Measurements from ENCODE around the gene SOX6.

The SOX6 gene

DNA sequence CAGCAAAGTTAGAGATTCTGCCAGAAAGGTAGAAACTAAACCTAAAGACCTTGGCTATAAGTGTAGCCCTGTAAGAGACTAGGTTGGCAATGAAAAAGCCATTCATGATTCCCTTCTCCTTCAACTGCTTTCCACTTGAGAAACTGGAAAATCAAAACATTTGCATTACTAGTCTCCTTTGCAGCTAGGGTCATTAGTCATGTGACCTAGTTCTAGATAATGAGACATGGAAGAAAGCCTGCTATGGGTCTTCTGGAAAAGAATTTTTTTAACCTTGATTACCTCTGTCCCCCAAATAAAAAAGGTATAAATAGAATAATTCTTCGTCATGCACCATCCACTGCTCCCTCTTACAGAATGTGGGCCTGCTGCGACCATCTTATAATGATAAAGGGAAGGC is 80.1 kb downstream of the SOX6 start:
- no peak for DNase-seq (ENCODE audit: low read depth)

DNA sequence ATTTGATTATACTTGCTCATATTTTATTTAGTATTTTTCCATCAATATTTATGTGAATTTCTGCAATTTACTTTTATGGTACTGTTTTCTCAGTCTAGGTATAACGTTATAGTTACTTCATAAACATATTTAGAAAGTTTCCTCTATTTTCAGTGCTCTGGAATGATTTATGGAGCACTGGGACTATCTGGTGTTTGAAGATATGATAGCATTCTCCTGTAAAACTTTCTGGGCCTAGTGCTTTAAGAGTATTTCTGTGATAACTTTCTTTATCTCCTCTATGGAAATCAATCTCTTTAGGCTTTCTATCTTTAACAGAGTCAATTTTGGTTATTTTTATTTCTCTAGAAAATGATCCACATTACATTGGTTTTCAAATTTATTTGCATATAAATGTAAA is 85.1 kb downstream of the SOX6 start:
- no peak for DNase-seq (ENCODE audit: low read depth)

GRCh38 chr11:16266021-16266420 is 90.3 kb downstream of the SOX6 start:
- DNase-seq (ENCODE audit: low read depth) = no peak

- no peak for DNase-seq (ENCODE audit: low read depth)
Measured at GRCh38 chr11:16265022-16265421, 91.3 kb downstream of the SOX6 start.

GRCh38 chr11:16262645-16262955 is 93.7 kb downstream of the SOX6 start:
- DNase-seq (ENCODE audit: low read depth) = no peak

GRCh38 chr11:16261836-16262644 is 94.3 kb downstream of the SOX6 start:
- DNase-seq (ENCODE audit: low read depth) = no peak

DNA sequence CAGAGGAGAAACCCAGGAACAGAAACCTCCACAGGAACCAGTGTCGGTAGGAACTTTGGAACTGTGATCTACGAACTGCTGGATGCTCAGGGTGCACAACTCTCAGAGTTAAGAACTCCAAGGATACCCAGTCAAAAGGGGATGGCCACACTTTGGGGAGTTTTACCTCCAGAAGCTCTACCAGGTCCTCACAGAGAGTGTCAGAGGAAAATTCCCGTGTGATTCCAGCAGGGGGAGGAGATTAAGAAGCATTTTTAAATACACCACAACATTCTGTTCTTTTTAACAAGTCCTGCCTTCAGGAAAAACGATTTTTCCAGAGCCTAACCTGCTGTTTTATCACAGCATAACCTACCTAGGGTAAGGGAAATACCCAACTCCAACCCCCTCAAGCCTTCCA is 104.0 kb downstream of the SOX6 start:
- DNase-seq (ENCODE audit: low read depth) = no peak

DNA sequence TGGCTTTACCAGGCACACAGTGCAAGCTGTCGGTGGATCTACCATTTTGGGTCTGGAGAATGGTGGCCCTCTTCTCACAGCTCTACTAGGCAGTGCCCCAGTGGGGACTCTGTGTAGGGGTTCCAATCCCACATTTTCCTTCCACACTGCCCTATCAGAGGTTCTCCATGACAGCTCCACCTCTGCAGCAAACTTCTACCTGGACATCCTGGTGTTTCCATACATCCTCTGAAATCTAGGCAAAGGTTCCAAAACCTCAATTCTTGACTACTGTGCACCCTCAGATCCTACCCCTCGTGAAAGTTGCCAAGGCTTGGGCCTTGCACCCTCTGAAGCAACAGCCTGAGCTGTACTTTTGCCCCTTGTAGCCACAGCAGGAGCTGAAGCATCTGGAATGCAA is 108.1 kb downstream of the SOX6 start:
- no peak for DNase-seq (ENCODE audit: low read depth)

GRCh38 chr11:16242806-16243205 is 113.5 kb downstream of the SOX6 start:
- no peak for DNase-seq (ENCODE audit: low read depth)

GRCh38 chr11:16240687-16241086 is 115.7 kb downstream of the SOX6 start:
- no peak for DNase-seq (ENCODE audit: low read depth)

- DNase-seq (ENCODE audit: low read depth) = no peak
Measured at GRCh38 chr11:16239141-16240105, 116.9 kb downstream of the SOX6 start.

DNA sequence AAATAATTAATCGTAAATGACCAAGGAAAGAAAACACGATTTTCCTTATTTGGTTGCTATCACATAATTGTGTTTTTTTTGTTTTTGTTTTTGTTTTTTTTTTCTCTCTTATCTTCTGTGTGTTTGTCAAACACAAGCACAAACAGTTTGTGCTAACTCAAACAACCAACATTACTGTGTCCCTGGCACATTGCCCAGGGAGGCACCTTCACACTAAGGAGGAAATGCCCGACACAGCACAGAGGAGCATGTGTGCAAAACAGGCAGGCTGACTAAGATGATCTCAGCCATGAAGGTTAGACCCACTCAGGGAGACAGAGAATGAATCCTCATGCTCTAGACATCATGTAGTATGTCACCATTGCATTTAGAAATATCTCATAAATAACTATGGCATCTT is 130.1 kb downstream of the SOX6 start:
- DNase-seq (ENCODE audit: low read depth) = no peak

GRCh38 chr11:16225623-16226022 is 130.7 kb downstream of the SOX6 start:
- no peak for DNase-seq (ENCODE audit: low read depth)

DNA sequence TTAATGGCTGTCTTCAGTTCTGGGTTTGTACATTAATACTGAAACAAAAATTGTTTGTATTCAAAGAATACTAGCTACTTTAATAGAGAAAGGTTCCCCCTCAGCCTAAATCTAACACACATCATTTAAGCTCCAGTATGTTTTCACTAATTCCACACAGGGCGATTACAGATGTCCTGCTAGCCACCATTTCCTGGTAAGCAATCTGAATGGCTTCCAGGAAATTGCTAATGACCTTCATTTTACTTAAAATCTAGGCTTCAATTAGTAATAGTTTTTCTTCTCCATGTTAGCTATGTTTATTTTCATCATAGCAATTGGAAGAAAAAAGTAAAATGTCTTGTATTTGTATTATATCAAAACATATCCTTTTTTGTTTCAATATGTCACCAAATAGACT is 132.8 kb downstream of the SOX6 start:
- no peak for DNase-seq (ENCODE audit: low read depth)

GRCh38 chr11:16217631-16218030 is 138.7 kb downstream of the SOX6 start:
- DNase-seq (ENCODE audit: low read depth) = no peak

DNA sequence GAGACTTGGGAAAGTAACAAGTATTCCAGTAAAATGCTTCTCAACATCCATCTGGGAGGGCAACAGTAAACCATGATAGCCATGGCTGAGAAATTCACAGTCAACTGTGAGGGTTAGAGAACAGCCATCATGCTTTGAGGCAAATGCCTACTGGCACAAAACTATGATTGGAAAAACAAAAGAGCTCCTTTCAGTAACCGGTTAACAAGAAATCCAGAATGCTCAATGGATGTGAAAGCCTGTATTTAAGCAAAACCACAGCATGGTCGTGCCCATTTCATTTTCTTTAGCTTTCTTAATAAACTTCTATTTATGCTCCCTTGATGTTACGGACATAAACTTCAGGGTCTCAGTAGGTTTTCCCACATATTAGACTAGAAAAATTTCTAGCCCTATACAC is 139.5 kb downstream of the SOX6 start:
- DNase-seq (ENCODE audit: low read depth) = no peak

DNA sequence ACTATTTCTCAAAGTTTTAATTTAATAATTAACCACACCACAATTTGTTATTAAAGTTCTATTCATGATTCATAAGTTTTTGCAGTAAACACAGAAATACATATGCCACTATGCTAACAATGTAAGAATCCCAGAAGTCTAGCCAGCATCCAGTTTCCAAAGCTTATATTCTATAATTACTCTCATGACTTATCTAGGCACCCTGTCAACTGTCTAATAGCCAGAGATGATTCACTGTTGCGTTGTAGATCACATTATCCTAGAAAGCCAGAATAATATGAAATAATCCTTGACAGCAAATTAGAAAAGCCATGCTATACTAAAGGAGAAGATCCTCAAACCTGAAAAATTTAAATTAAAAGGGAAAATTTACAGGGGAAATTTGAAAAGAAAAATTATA is 141.0 kb downstream of the SOX6 start:
- no peak for DNase-seq (ENCODE audit: low read depth)

DNA sequence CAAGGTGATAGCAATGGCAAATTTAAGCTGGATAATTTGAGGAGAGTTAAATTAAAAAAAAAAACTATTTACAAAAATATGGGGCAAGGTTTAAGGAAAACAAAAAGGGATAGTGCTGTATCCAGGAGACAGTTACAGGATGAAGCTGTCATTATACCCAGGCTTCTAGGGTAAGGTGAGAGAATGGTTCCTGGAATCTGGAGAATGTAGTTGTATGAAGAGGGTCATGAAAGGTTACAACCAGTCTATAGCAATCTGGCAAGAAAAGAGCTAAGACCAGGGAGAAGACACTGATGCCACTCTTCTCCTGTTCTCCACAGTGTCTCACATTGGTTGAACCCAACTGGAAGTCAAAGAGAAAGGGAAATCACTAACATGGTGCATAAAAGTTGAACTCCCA is 144.9 kb downstream of the SOX6 start:
- DNase-seq (ENCODE audit: low read depth) = no peak

DNA sequence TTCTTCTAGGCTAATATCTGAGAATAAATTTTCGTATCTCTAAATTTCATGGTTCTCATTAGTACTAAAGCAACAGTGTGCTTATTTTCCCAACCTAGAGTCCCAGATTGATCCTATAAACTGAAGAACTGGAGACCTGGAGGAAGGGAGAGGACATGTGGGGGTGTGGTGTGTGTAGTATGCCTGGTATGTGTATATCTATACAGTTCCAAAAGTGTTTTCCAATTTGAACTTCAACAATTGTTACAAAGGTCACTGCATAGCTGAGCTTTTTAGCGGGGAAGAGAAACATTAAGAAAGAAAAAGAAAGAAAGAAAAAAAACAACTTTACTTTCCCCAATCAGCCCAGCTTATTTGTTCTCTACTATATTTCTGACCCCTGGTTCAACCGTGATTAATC is 152.1 kb downstream of the SOX6 start:
- no peak for DNase-seq (ENCODE audit: low read depth)

- no peak for DNase-seq (ENCODE audit: low read depth)
Measured at GRCh38 chr11:16195651-16196050, 160.7 kb downstream of the SOX6 start.

- no peak for DNase-seq (ENCODE audit: low read depth)
Measured at GRCh38 chr11:16194566-16194965, 161.8 kb downstream of the SOX6 start.

DNA sequence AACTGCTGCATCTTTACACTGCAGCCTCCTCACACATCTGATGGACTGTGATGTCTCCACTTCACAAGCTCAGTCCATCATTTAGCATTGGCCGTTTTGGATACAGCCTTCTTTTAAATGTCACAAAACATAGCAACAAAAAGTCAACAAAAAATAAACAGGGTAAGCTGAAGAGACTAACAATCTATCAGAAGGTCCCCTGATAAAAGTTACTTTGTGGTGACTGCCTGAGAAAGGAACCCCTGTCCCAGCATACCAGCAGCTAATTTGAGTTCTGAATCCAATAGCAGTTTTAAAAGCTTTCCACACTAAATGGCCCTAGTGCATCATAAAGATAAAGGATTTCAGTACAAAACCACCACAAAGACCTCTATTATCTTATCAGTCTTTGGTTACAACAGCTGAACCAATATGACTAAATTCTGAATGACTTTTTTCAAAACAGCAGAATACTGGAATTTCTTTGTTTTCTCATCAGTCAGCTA is 162.4 kb downstream of the SOX6 start:
- DNase-seq (ENCODE audit: low read depth) = no peak

GRCh38 chr11:16191868-16192240 is 164.5 kb downstream of the SOX6 start:
- no peak for DNase-seq (ENCODE audit: low read depth)
